Measurements from ENCODE around the gene C3orf18. TPM values are rescaled to one million over a fixed set of nuclear protein-coding genes. Genes with fewer than 3 reads are reported as not detected.

The C3orf18 gene
- total RNA-seq, 1 experiment from 2014 or later, result 1.3 TPM

GRCh38 chr3:50550079-50550736 lies 17.3 kb downstream of the C3orf18 start:
- POLR2A ChIA-PET, result interaction anchor here (0.6 to 0.7 kb wide), 2 partner anchors 116 to 179 kb away, joined by 3 read pairs; no protein-coding TSS in a partner anchor

GRCh38 chr3:50549226-50549625 lies 18.3 kb downstream of the C3orf18 start:
- intact Hi-C loops (cut with micrococcal nuclease), result no loop called here
- Mint-ChIP-seq H3K4me3 (ENCODE audit: unreplicated experiment) (no peak overlapping the region), H3K4me1 (ENCODE audit: insufficient read depth, unreplicated experiment) (no peaks in the 10 kb centered on the region), H3K36me3 (ENCODE audit: insufficient read depth, unreplicated experiment) (no peaks in the 10 kb centered on the region), H3K9me3 (ENCODE audit: unreplicated experiment) (no peaks in the 10 kb centered on the region), H3K27ac (ENCODE audit: low read depth, unreplicated experiment) (no peak overlapping the region), H3K27me3 (ENCODE audit: insufficient read depth, unreplicated experiment) (no peaks in the 10 kb centered on the region)
- DNase-seq (ENCODE audit: unreplicated experiment), result no peak
- TF ChIP-seq, protein P1, sequence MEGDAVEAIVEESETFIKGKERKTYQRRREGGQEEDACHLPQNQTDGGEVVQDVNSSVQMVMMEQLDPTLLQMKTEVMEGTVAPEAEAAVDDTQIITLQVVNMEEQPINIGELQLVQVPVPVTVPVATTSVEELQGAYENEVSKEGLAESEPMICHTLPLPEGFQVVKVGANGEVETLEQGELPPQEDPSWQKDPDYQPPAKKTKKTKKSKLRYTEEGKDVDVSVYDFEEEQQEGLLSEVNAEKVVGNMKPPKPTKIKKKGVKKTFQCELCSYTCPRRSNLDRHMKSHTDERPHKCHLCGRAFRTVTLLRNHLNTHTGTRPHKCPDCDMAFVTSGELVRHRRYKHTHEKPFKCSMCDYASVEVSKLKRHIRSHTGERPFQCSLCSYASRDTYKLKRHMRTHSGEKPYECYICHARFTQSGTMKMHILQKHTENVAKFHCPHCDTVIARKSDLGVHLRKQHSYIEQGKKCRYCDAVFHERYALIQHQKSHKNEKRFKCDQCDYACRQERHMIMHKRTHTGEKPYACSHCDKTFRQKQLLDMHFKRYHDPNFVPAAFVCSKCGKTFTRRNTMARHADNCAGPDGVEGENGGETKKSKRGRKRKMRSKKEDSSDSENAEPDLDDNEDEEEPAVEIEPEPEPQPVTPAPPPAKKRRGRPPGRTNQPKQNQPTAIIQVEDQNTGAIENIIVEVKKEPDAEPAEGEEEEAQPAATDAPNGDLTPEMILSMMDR (IDR thresholded peaks at IDR 0.05; ENCODE audit: unreplicated experiment), result no peak
- ChIA-PET POLR2A (no interaction called here), CTCF (interaction anchor here (0.6 to 5.8 kb wide), 29 partner anchors 8 to 805 kb away, joined by 3 to 53 read pairs (median 4); partner anchors contain the start of genes CYB561D2 and NPRL2)
- no TSS peak for BruUV-seq (replicated peaks)

More at GRCh38 chr3:50550079-50550736, 17.3 kb downstream of the C3orf18 start:
- H3K27me3 Mint-ChIP-seq (ENCODE audit: insufficient read depth, unreplicated experiment), result no peaks in the 10 kb centered on the region
- H3K27ac Mint-ChIP-seq (ENCODE audit: low read depth, unreplicated experiment), result no peak overlapping the region
- no peaks in the 10 kb centered on the region for H3K4me1 Mint-ChIP-seq (ENCODE audit: insufficient read depth, unreplicated experiment)
- BruUV-seq (replicated peaks), result no TSS peak
- no peak overlapping the region for H3K4me3 Mint-ChIP-seq (ENCODE audit: unreplicated experiment)
- DNase-seq (ENCODE audit: unreplicated experiment), result peak; percentile 61
- H3K36me3 Mint-ChIP-seq (ENCODE audit: insufficient read depth, unreplicated experiment), result no peaks in the 10 kb centered on the region
- CTCF ChIA-PET, result interaction anchor here (0.6 to 5.8 kb wide), 44 partner anchors 9 to 1832 kb away, joined by 3 to 53 read pairs (median 4); partner anchors contain the start of genes C3orf18, CYB561D2, MAPKAPK3 and NPRL2
- intact Hi-C loops (cut with micrococcal nuclease), result loop anchor here (1.0 kb wide), 2 partner anchors 31 to 64 kb away; no protein-coding TSS in a partner anchor
- TF ChIP-seq, protein P1 (IDR thresholded peaks at IDR 0.05; ENCODE audit: unreplicated experiment), result peak; percentile 87
- H3K9me3 Mint-ChIP-seq (ENCODE audit: unreplicated experiment), result no peaks in the 10 kb centered on the region

- H3K4me3 Mint-ChIP-seq (ENCODE audit: unreplicated experiment), result no peak overlapping the region
- no peaks in the 10 kb centered on the region for H3K9me3 Mint-ChIP-seq (ENCODE audit: unreplicated experiment)
- H3K36me3 Mint-ChIP-seq (ENCODE audit: insufficient read depth, unreplicated experiment), result no peaks in the 10 kb centered on the region
- no peak overlapping the region for H3K27ac Mint-ChIP-seq (ENCODE audit: low read depth, unreplicated experiment)
- H3K4me1 Mint-ChIP-seq (ENCODE audit: insufficient read depth, unreplicated experiment), result no peaks in the 10 kb centered on the region
- TF ChIP-seq, protein P1 (IDR thresholded peaks at IDR 0.05; ENCODE audit: unreplicated experiment), result no peak
- DNase-seq (ENCODE audit: unreplicated experiment), result no peak
- no TSS peak for BruUV-seq (replicated peaks)
- H3K27me3 Mint-ChIP-seq (ENCODE audit: insufficient read depth, unreplicated experiment), result no peaks in the 10 kb centered on the region
- intact Hi-C loops (cut with micrococcal nuclease), result no loop called here
- ChIA-PET POLR2A (interaction anchor here (1.6 kb wide), 1 partner anchor 10 kb away, joined by 3 read pairs; no protein-coding TSS in a partner anchor), CTCF (interaction anchor here (0.6 to 1.0 kb wide), 4 partner anchors 90 to 475 kb away, joined by 3 to 5 read pairs (median 3); no protein-coding TSS in a partner anchor)
Observed at GRCh38 chr3:50545781-50546180, 21.8 kb downstream of the C3orf18 start.
